HG03442 (cell line): ENCODE measurements around the gene RABL6.
A peak's percentile ranks its signal among the peaks of the same experiment; 100 is the strongest.
"Not testable (repeated sequence)": the region's sequence is repeated elsewhere in the genome, so short reads cannot be mapped to it uniquely, and the experiment has no call there.

ENCODE experiments used
- ATAC-seq: cut with Tn5 transposase; IDR thresholded peaks from one replicate; pipeline ENCODE4 v1.9.1; 2021; ENCODE audit warnings: mild to moderate bottlenecking, moderate library complexity; ENCODE audit not compliant: unreplicated experiment

The RABL6 gene

GRCh38 chr9:136794281-136794999 lies 13.3 kb upstream of the RABL6 start:
- ATAC-seq = no peak

- no peak for ATAC-seq
These were observed 12.8 kb upstream of the RABL6 start for GRCh38 chr9:136795000-136795348.

GRCh38 chr9:136796238-136796774 lies 11.4 kb upstream of the RABL6 start, which contains the start of gene CCDC183:
Gene CCDC183, plus strand, starts transcription at chr9:136796338. Its CDS starts 60 bp downstream, at chr9:136796398.
- no peak for ATAC-seq

- ATAC-seq = not testable (repeated sequence)
These were observed 10.9 kb upstream of the RABL6 start for GRCh38 chr9:136796775-136797347.

GRCh38 chr9:136798708-136799078 lies 9.1 kb upstream of the RABL6 start:
- no peak for ATAC-seq

- ATAC-seq = no peak
These were observed 8.5 kb upstream of the RABL6 start for GRCh38 chr9:136799079-136799853.

- no peak for ATAC-seq
These were observed 7.7 kb upstream of the RABL6 start for GRCh38 chr9:136799854-136800657.

GRCh38 chr9:136802321-136802720 lies 5.4 kb upstream of the RABL6 start:
- no peak for ATAC-seq

GRCh38 chr9:136803009-136803550 lies 4.7 kb upstream of the RABL6 start:
- ATAC-seq = not testable (repeated sequence)

- ATAC-seq = no peak
These were observed 3.9 kb upstream of the RABL6 start for GRCh38 chr9:136803551-136804508.

- ATAC-seq = no peak
These were observed 3.1 kb upstream of the RABL6 start for GRCh38 chr9:136804509-136805206.

GRCh38 chr9:136805207-136805740 lies 2.5 kb upstream of the RABL6 start:
- no peak for ATAC-seq

- no peak for ATAC-seq
These were observed 1.7 kb upstream of the RABL6 start for GRCh38 chr9:136806067-136806466.

- ATAC-seq = no peak
These were observed 1.0 kb upstream of the RABL6 start for GRCh38 chr9:136806631-136807201.

GRCh38 chr9:136808075-136808805 lies 492 bp downstream of the RABL6 start:
- peak; percentile 26 for ATAC-seq

GRCh38 chr9:136808806-136809158 lies 1.0 kb downstream of the RABL6 start:
- no peak for ATAC-seq

- no peak for ATAC-seq
These were observed 7.1 kb downstream of the RABL6 start for GRCh38 chr9:136814725-136815421.
